GM12878 (cell line): Measurements from ENCODE around the gene LHFPL2. TPM values are rescaled to one million over a fixed set of nuclear protein-coding genes. Genes with fewer than 3 reads are reported as not detected.
A peak's percentile ranks its signal among the peaks of the same experiment; 100 is the strongest.

Experiments used
- BACH1 ChIP-seq: fragments of 450-650 bp; IDR thresholded peaks from 2 replicates; pipeline ENCODE4 v1.6.1; 2017; ENCODE audit warnings: mild to moderate bottlenecking, borderline replicate concordance
- CBFB ChIP-seq: IDR thresholded peaks from 2 replicates; pipeline ENCODE4 v1.6.1; 2016; ENCODE audit warnings: antibody characterized with exemption, low read depth
- CBX3 ChIP-seq: fragments of 200-600 bp; sonication (generic); IDR thresholded peaks from 2 replicates; pipeline ENCODE4 v1.6.1; 2016; ENCODE audit warnings: low read depth, borderline replicate concordance
- CREB1 ChIP-seq: IDR thresholded peaks from 2 replicates; pipeline ENCODE4 v1.6.1; 2012; ENCODE audit warnings: low read depth, mild to moderate bottlenecking, inconsistent platforms
- DPF2 ChIP-seq: fragments of 450-650 bp; IDR thresholded peaks from 2 replicates; pipeline ENCODE4 v1.6.1; 2017; ENCODE audit warnings: mild to moderate bottlenecking
- E2F4 ChIP-seq: IDR thresholded peaks from 2 replicates; pipeline ENCODE4 v1.6.1; 2012; ENCODE audit warnings: low read depth, low read length, improper control_type of control experiment
- EZH2 ChIP-seq: IDR thresholded peaks from 2 replicates; pipeline ENCODE4 v1.6.1; 2012; ENCODE audit warnings: low read depth, mild to moderate bottlenecking, control low read depth, inconsistent platforms, low read length, borderline replicate concordance; ENCODE audit not compliant: control insufficient read depth
- HSF1 ChIP-seq: fragments of 150-350 bp; IDR thresholded peaks from 2 replicates; pipeline ENCODE4 v1.6.1; 2014; ENCODE audit warnings: mild to moderate bottlenecking, low read depth, low read length
- IKZF2 ChIP-seq, 2 experiments: fragments of 450-650 bp; IDR thresholded peaks; 2 replicates each; pipeline ENCODE4 v1.6.1; 2017; ENCODE audit warnings: mild to moderate bottlenecking in 2 of 2, moderate library complexity in 2 of 2
- NFXL1 ChIP-seq: fragments of 450-650 bp; IDR thresholded peaks from 2 replicates; pipeline ENCODE4 v1.6.1; 2017; ENCODE audit warnings: antibody characterized with exemption, mild to moderate bottlenecking, borderline replicate concordance
- NR2C1 ChIP-seq: fragments of 450-650 bp; IDR thresholded peaks from 2 replicates; pipeline ENCODE4 v1.6.1; 2017; ENCODE audit warnings: antibody characterized with exemption, mild to moderate bottlenecking, moderate library complexity
- NRF1 ChIP-seq: conservative IDR thresholded peaks from 2 replicates; pipeline ENCODE4 v1.6.1; 2011; ENCODE audit warnings: mild to moderate bottlenecking, low read depth, low read length, improper control_type of control experiment
- PAX5 ChIP-seq: IDR thresholded peaks from 2 replicates; pipeline ENCODE4 v1.6.1; 2011; ENCODE audit warnings: low read depth, low read length, borderline replicate concordance
- PKNOX1 ChIP-seq: fragments of 450-650 bp; IDR thresholded peaks from 2 replicates; pipeline ENCODE4 v1.6.1; 2016; ENCODE audit warnings: mild to moderate bottlenecking
- PML ChIP-seq: IDR thresholded peaks from 2 replicates; pipeline ENCODE4 v1.6.1; 2012; ENCODE audit warnings: low read length, inconsistent platforms
- RB1 ChIP-seq: fragments of 450-650 bp; formaldehyde crosslinking; IDR thresholded peaks from 2 replicates; pipeline ENCODE4 v1.6.1; 2017; ENCODE audit warnings: mild to moderate bottlenecking, borderline replicate concordance
- RELB ChIP-seq: fragments of 450-650 bp; IDR thresholded peaks from 2 replicates; pipeline ENCODE4 v1.6.1; 2017; ENCODE audit warnings: low read depth, mild to moderate bottlenecking, moderate library complexity
- REST ChIP-seq: IDR thresholded peaks from 2 replicates; pipeline ENCODE4 v1.6.1; 2012; ENCODE audit warnings: mild to moderate bottlenecking, low read depth, low read length
- TCF3 ChIP-seq: IDR thresholded peaks from 2 replicates; pipeline ENCODE4 v1.6.1; 2012; ENCODE audit warnings: low read depth, mild to moderate bottlenecking, low read length, borderline replicate concordance; ENCODE audit not compliant: insufficient read depth
- TCF7 ChIP-seq: IDR thresholded peaks from 2 replicates; pipeline ENCODE4 v1.6.1; 2014; ENCODE audit warnings: antibody characterized with exemption, borderline replicate concordance
- YBX1 ChIP-seq: fragments of 450-650 bp; IDR thresholded peaks from 2 replicates; pipeline ENCODE4 v1.6.1; 2016; ENCODE audit warnings: antibody characterized with exemption
- polyA plus RNA-seq, 11 experiments: library from polyadenylated mRNA; depleted of rRNA in 4 of 11; unstranded in 6 of 11; stranded (reverse) in 5 of 11; fragments of >200 nt; fragmentation: Nextera tagmentation in 4 of 11; fragmentation: Illumina TruSeq in 1 of 11; extraction: Ambion mirVana in 4 of 11; extraction: Trizol in 1 of 11; gene quantifications; 1 replicate in 1 of 11; 2 replicates in 10 of 11; pipeline versions ENCODE4 v1.2.1 to v1.2.3, GENCODE V29; 2011 to 2016; ENCODE audit warnings: inconsistent platforms in 2 of 11, missing spikeins in 2 of 11, low read depth in 1 of 11
- total RNA-seq, 4 experiments: library from RNA; depleted of rRNA in 3 of 4; stranded (reverse); fragments of >200 nt in 3 of 4; fragmentation: Illumina TruSeq in 1 of 4; extraction: Trizol in 1 of 4; gene quantifications; 2 replicates each; pipeline versions ENCODE4 v1.2.1 to v1.2.3, GENCODE V29; 2013 to 2021

The LHFPL2 gene
- total and polyA plus RNA-seq, 10 of the 15 experiments (the other 5 are each of a cell fraction or from before 2014, with no cell fraction given): 4.1 to 21.8 (median 12.5) TPM

- no peak for TF ChIP-seq RB1
- TF ChIP-seq IKZF2 (IDR thresholded peaks at IDR 0.05): peak; percentile 30 to 41; a peak in 1 of 4 replicates
- TF ChIP-seq PML: no peak
- no peak for TF ChIP-seq NR2C1
- no peak for TF ChIP-seq YBX1
- no peak for TF ChIP-seq HSF1
- TF ChIP-seq NFXL1: no peak
- TF ChIP-seq PAX5: no peak
- no peak for TF ChIP-seq BACH1
- TF ChIP-seq REST: no peak
- peak; percentile 31; the same call in 1 of the 2 replicates for TF ChIP-seq RELB
- peak; percentile 32; the same call in 1 of the 2 replicates for TF ChIP-seq DPF2
- no peak for TF ChIP-seq EZH2
- no peak for TF ChIP-seq CREB1
- TF ChIP-seq CBFB: no peak
- no peak for TF ChIP-seq TCF3
- no peak for TF ChIP-seq CBX3
- no peak for TF ChIP-seq E2F4
- no peak for TF ChIP-seq NRF1
- TF ChIP-seq PKNOX1: peak; percentile 61
- TF ChIP-seq TCF7: no peak
Observed at GRCh38 chr5:78640662-78641474, 7.7 kb downstream of the LHFPL2 start (continued).
